ENCODE measurements around the gene ASTN2.

The ASTN2 gene

GRCh38 chr9:116616304-116616914 lies 798.4 kb downstream of the ASTN2 start:
- no peak for DNase-seq (ENCODE audit: low read depth)

GRCh38 chr9:116608064-116608463 lies 806.8 kb downstream of the ASTN2 start:
- no peak for DNase-seq (ENCODE audit: low read depth)

- DNase-seq (ENCODE audit: low read depth) = no peak
Measured at GRCh38 chr9:116605904-116606341, 808.9 kb downstream of the ASTN2 start.

- DNase-seq (ENCODE audit: low read depth) = no peak
Measured at GRCh38 chr9:116605060-116605459, 809.8 kb downstream of the ASTN2 start.

GRCh38 chr9:116604251-116604650 lies 810.6 kb downstream of the ASTN2 start:
- DNase-seq (ENCODE audit: low read depth) = no peak

GRCh38 chr9:116599342-116599884 lies 815.4 kb downstream of the ASTN2 start:
- DNase-seq (ENCODE audit: low read depth) = no peak

GRCh38 chr9:116596646-116597045 lies 818.2 kb downstream of the ASTN2 start:
- no peak for DNase-seq (ENCODE audit: low read depth)

- no peak for DNase-seq (ENCODE audit: low read depth)
Measured at GRCh38 chr9:116594547-116594946, 820.3 kb downstream of the ASTN2 start.

GRCh38 chr9:116592970-116593369 lies 821.9 kb downstream of the ASTN2 start:
- no peak for DNase-seq (ENCODE audit: low read depth)

GRCh38 chr9:116589392-116590354 lies 825.2 kb downstream of the ASTN2 start:
- DNase-seq (ENCODE audit: low read depth) = no peak

GRCh38 chr9:116587919-116588318 lies 826.9 kb downstream of the ASTN2 start:
- no peak for DNase-seq (ENCODE audit: low read depth)

GRCh38 chr9:116585896-116586295 lies 829.0 kb downstream of the ASTN2 start:
- DNase-seq (ENCODE audit: low read depth) = no peak

- DNase-seq (ENCODE audit: low read depth) = no peak
Measured at GRCh38 chr9:116585204-116585603, 829.7 kb downstream of the ASTN2 start.

- DNase-seq (ENCODE audit: low read depth) = no peak
Measured at GRCh38 chr9:116580853-116581252, 834.0 kb downstream of the ASTN2 start.

GRCh38 chr9:116576386-116576785 lies 838.5 kb downstream of the ASTN2 start:
- no peak for DNase-seq (ENCODE audit: low read depth)

- DNase-seq (ENCODE audit: low read depth) = no peak
Measured at GRCh38 chr9:116574027-116574679, 840.7 kb downstream of the ASTN2 start.

GRCh38 chr9:116572095-116572748 lies 842.6 kb downstream of the ASTN2 start:
- no peak for DNase-seq (ENCODE audit: low read depth)

GRCh38 chr9:116569111-116569510 lies 845.7 kb downstream of the ASTN2 start:
- DNase-seq (ENCODE audit: low read depth) = no peak

- no peak for DNase-seq (ENCODE audit: low read depth)
Measured at GRCh38 chr9:116566677-116567488, 848.0 kb downstream of the ASTN2 start.

- no peak for DNase-seq (ENCODE audit: low read depth)
Measured at GRCh38 chr9:116565986-116566385, 848.9 kb downstream of the ASTN2 start.

GRCh38 chr9:116564266-116564793 lies 850.5 kb downstream of the ASTN2 start:
- DNase-seq (ENCODE audit: low read depth) = no peak

Data from stimulated activated CD4-positive, alpha-beta T cell treated with anti-CD3 and anti-CD28 coated beads, Interleukin-2, amount 100 ng/mL, for 4 hours (primary cell).